Stimulated activated naive B cell treated with anti-CD40 and anti-IgM and Interleukin-4, amounts not matched to agents 10 μg/mL and 1 μg/mL and 100 μg/mL, for 72 hours (primary cell): Measurements from ENCODE around the gene LGALSL.

ENCODE experiments used
- ATAC-seq, 2 donors: fragments of 150-1000 bp; cut with Tn5 transposase; replicated peaks; 2 replicates each; pipeline ENCODE4 v1.10.0; 2021; ENCODE audit warnings: moderate library complexity in 1 of 2
- DNase-seq: peaks from one replicate; pipeline ENCODE4 v3.0.0; 2021
- H3K27ac Mint-ChIP-seq: one replicate; pipeline ENCODE4 v1.8.0; 2022; ENCODE audit warnings: mild to moderate bottlenecking, mixed read lengths
- H3K27me3 Mint-ChIP-seq, 2 donors: one replicate each; pipeline ENCODE4 v1.8.0; 2022; ENCODE audit warnings: mixed read lengths in 2 of 2
- H3K36me3 Mint-ChIP-seq, 2 donors: one replicate each; pipeline ENCODE4 v1.8.0; 2022; ENCODE audit warnings: mixed read lengths in 2 of 2, mild to moderate bottlenecking in 1 of 2
- H3K4me1 Mint-ChIP-seq, 2 donors: one replicate each; pipeline ENCODE4 v1.8.0; 2022; ENCODE audit warnings: mixed read lengths in 2 of 2, mild to moderate bottlenecking in 1 of 2
- H3K4me3 Mint-ChIP-seq, 2 donors: one replicate each; pipeline ENCODE4 v1.8.0; 2022; ENCODE audit warnings: mild to moderate bottlenecking in 2 of 2, mixed read lengths in 2 of 2, moderate library complexity in 1 of 2
- H3K9me3 Mint-ChIP-seq, 2 donors: one replicate each; pipeline ENCODE4 v1.8.0; 2022; ENCODE audit warnings: mixed read lengths in 2 of 2, mild to moderate bottlenecking in 1 of 2

The LGALSL gene

GRCh38 chr2:64471600-64471999, 17.6 kb downstream of the LGALSL start:
- no peak overlapping the region for H3K27ac Mint-ChIP-seq
- DNase-seq: no peak
- H3K4me3 Mint-ChIP-seq: no peak overlapping the region
- H3K27me3 Mint-ChIP-seq: no peaks in the 10 kb centered on the region
- H3K4me1 Mint-ChIP-seq: peaks cover 13 to 21% of the 10 kb centered on the region in 2 donors
- ATAC-seq: no peak
- no peaks in the 10 kb centered on the region for H3K9me3 Mint-ChIP-seq
- H3K36me3 Mint-ChIP-seq: no peaks in the 10 kb centered on the region

DNA sequence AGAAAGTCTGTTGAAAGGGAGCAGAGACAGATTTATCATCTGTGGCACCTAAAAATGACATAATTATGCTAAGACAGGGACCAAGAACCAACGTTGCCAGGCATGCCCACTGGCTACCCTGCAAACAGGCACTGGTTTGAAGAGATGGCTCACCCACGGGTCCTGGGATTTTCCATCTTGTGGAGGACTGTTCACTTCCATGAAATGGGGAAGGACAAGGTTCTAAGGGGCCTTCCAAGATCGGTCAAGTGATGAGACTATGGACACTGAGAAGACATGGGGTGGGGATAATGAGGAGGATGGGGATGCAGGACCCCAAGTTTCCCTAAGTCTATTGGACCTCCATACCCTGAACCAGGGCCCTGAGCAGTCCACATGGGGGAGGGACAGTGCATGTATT, 18.9 kb downstream of the LGALSL start:
- no peak overlapping the region for H3K4me3 Mint-ChIP-seq
- peaks cover 13 to 21% of the 10 kb centered on the region in 2 donors for H3K4me1 Mint-ChIP-seq
- H3K27ac Mint-ChIP-seq: peak overlapping the region; percentile 77
- H3K27me3 Mint-ChIP-seq: no peaks in the 10 kb centered on the region
- H3K36me3 Mint-ChIP-seq: no peaks in the 10 kb centered on the region
- DNase-seq (no peak), ATAC-seq (no peak)
- no peaks in the 10 kb centered on the region for H3K9me3 Mint-ChIP-seq

- peak overlapping the region in 1 of 2 donors; percentile 14 for H3K4me3 Mint-ChIP-seq
- ATAC-seq (peak; percentile 95 to 96), DNase-seq (peak; percentile 24)
- no peaks in the 10 kb centered on the region for H3K9me3 Mint-ChIP-seq
- peaks cover 13 to 21% of the 10 kb centered on the region in 2 donors for H3K4me1 Mint-ChIP-seq
- H3K27ac Mint-ChIP-seq: peak overlapping the region; percentile 48
- H3K36me3 Mint-ChIP-seq: no peaks in the 10 kb centered on the region
- no peaks in the 10 kb centered on the region for H3K27me3 Mint-ChIP-seq
These were observed 20.2 kb downstream of the LGALSL start for GRCh38 chr2:64474121-64474571.

DNA sequence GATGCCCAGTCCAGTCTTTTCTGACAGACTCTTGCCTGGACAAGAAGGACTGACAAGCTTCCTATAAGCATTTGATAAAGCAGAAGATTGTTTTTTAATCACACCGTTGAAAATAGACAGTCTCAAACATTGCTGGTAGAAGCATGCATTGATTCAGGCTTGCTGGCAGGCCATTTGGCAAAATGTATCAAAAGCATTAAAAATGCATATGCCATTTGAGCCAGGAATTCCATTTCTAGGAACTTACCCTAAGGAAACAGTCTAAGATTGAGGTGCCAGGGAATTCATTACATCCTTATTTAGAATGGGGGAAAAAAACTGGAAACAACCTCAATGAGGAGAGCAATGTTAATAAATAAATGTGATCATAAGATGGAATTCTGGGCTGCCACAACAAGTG, 20.7 kb downstream of the LGALSL start:
- Mint-ChIP-seq H3K36me3 (no peaks in the 10 kb centered on the region), H3K27ac (no peak overlapping the region), H3K9me3 (no peaks in the 10 kb centered on the region), H3K4me3 (no peak overlapping the region), H3K27me3 (no peaks in the 10 kb centered on the region), H3K4me1 (peaks cover 13 to 21% of the 10 kb centered on the region in 2 donors)
- DNase-seq (no peak), ATAC-seq (peak in 1 of 2 donors; percentile 8)

GRCh38 chr2:64477037-64477436, 23.1 kb downstream of the LGALSL start:
- Mint-ChIP-seq H3K27ac (no peak overlapping the region), H3K27me3 (no peaks in the 10 kb centered on the region), H3K4me3 (no peak overlapping the region), H3K36me3 (no peaks in the 10 kb centered on the region), H3K4me1 (peaks cover 15 to 21% of the 10 kb centered on the region in 2 donors), H3K9me3 (no peaks in the 10 kb centered on the region)
- no peak for DNase-seq
- ATAC-seq: no peak

GRCh38 chr2:64477979-64478378, 24.0 kb downstream of the LGALSL start:
- Mint-ChIP-seq H3K27me3 (no peaks in the 10 kb centered on the region), H3K4me3 (no peak overlapping the region), H3K4me1 (peaks cover 15 to 17% of the 10 kb centered on the region in 2 donors), H3K36me3 (no peaks in the 10 kb centered on the region), H3K9me3 (no peaks in the 10 kb centered on the region), H3K27ac (peak overlapping the region; percentile 31)
- ATAC-seq: no peak
- no peak for DNase-seq

DNA sequence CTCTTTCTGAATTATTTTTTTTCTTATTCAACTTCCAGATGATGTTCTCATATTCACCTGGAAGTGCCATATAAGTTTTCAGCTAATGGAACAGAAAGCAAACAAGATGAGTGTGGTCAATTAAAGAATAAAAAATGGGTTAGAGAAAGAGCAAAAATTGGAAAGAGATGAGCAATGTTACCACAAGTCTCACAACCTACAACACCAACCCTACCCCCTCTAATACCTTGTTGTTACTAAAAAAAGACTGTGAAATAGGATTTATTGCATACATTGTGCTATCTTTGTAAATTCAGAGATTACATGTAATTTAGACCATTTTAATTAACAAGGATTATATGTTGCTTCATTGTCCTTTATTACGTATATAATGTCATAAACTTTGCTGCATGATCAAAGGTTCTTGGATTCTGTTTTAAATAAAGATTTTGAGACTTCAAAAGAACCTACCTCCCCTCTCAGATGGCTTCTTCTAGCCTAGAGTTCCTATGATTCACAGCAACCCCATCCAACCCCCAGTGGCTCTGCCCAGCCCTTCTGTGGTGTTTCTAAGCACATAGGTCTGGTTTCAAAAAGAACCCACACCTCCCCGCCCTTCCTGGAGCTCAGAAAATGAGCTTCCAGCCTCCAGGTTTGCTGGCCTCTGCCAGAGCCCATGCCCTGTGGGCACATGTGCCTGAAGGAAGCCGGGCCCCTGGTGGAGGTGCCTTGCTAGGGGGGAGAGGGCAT, 24.7 kb downstream of the LGALSL start:
- Mint-ChIP-seq H3K27ac (no peak overlapping the region), H3K36me3 (no peaks in the 10 kb centered on the region), H3K4me3 (no peak overlapping the region), H3K9me3 (no peaks in the 10 kb centered on the region), H3K4me1 (peaks cover 12 to 13% of the 10 kb centered on the region in 2 donors), H3K27me3 (no peaks in the 10 kb centered on the region)
- DNase-seq: no peak
- ATAC-seq: no peak

GRCh38 chr2:64479259-64480117, 25.5 kb downstream of the LGALSL start:
- DNase-seq (no peak), ATAC-seq (no peak)
- Mint-ChIP-seq H3K4me1 (peaks cover 4 to 5% of the 10 kb centered on the region in 2 donors), H3K27ac (no peak overlapping the region), H3K9me3 (no peaks in the 10 kb centered on the region), H3K27me3 (no peaks in the 10 kb centered on the region), H3K36me3 (no peaks in the 10 kb centered on the region), H3K4me3 (no peak overlapping the region)

DNA sequence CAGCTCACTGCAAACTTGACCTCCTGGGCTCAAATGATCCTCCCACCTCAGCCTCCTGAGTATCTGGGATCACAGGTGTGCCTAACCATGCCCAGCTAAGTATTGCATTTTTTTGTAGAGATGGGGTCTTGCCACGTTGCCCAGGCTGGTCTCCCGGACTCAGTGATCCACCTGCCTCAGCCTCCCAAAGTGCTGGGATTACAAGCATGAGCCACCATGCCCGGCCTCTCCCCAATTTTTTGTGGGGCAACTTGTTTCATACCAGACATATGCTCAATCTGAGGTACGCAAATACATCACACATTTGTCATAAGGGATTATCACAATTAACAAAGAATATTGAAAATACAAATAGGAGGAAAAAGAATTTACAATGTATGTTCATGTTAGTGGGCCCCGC, 27.7 kb downstream of the LGALSL start:
- H3K36me3 Mint-ChIP-seq: no peaks in the 10 kb centered on the region
- H3K27me3 Mint-ChIP-seq: no peaks in the 10 kb centered on the region
- DNase-seq (no peak), ATAC-seq (no peak)
- H3K9me3 Mint-ChIP-seq: no peaks in the 10 kb centered on the region
- no peak overlapping the region for H3K27ac Mint-ChIP-seq
- peaks cover 0 to 2% of the 10 kb centered on the region in 2 donors for H3K4me1 Mint-ChIP-seq
- no peak overlapping the region for H3K4me3 Mint-ChIP-seq

GRCh38 chr2:64482243-64482642, 28.3 kb downstream of the LGALSL start:
- Mint-ChIP-seq H3K4me3 (no peak overlapping the region), H3K4me1 (peaks cover 0 to 2% of the 10 kb centered on the region in 2 donors), H3K27ac (no peak overlapping the region), H3K27me3 (no peaks in the 10 kb centered on the region), H3K9me3 (no peaks in the 10 kb centered on the region), H3K36me3 (no peaks in the 10 kb centered on the region)
- DNase-seq (no peak), ATAC-seq (no peak)

GRCh38 chr2:64482765-64483504, 29.0 kb downstream of the LGALSL start:
- no peaks in the 10 kb centered on the region for H3K36me3 Mint-ChIP-seq
- peaks cover 0 to 2% of the 10 kb centered on the region in 2 donors for H3K4me1 Mint-ChIP-seq
- H3K27me3 Mint-ChIP-seq: no peaks in the 10 kb centered on the region
- no peak for DNase-seq
- no peak overlapping the region for H3K27ac Mint-ChIP-seq
- no peak for ATAC-seq
- H3K4me3 Mint-ChIP-seq: no peak overlapping the region
- no peaks in the 10 kb centered on the region for H3K9me3 Mint-ChIP-seq

- DNase-seq (no peak), ATAC-seq (no peak)
- no peak overlapping the region for H3K4me3 Mint-ChIP-seq
- H3K4me1 Mint-ChIP-seq: peaks cover 4 to 6% of the 10 kb centered on the region in 2 donors
- H3K9me3 Mint-ChIP-seq: no peaks in the 10 kb centered on the region
- H3K27ac Mint-ChIP-seq: no peak overlapping the region
- no peaks in the 10 kb centered on the region for H3K36me3 Mint-ChIP-seq
- peaks cover 7 to 12% of the 10 kb centered on the region in 2 donors for H3K27me3 Mint-ChIP-seq
These were observed 31.4 kb downstream of the LGALSL start for GRCh38 chr2:64485331-64485730.

GRCh38 chr2:64485961-64486360, 32.0 kb downstream of the LGALSL start:
- H3K9me3 Mint-ChIP-seq: no peaks in the 10 kb centered on the region
- no peak overlapping the region for H3K4me3 Mint-ChIP-seq
- H3K27me3 Mint-ChIP-seq: peaks cover 7 to 16% of the 10 kb centered on the region in 2 donors
- H3K27ac Mint-ChIP-seq: no peak overlapping the region
- ATAC-seq (no peak), DNase-seq (no peak)
- H3K36me3 Mint-ChIP-seq: no peaks in the 10 kb centered on the region
- H3K4me1 Mint-ChIP-seq: peaks cover 4 to 6% of the 10 kb centered on the region in 2 donors
